SK-N-SH (cell line): Measurements from ENCODE around the gene ASPSCR1. TPM values are rescaled to one million over a fixed set of nuclear protein-coding genes. Genes with fewer than 3 reads are reported as not detected.

Experiments
- CTCF ChIA-PET: fragments of 300-600, 350-600 bp; formaldehyde crosslinking; extraction: SDS; loops from one replicate; lab custom pipeline; 2021; lab: Yijun Ruan, JAX
- POLR2A ChIA-PET: fragments of 350-600 bp; sonication (Branson Sonifier 250); formaldehyde crosslinking; extraction: SDS; loops from one replicate; lab custom pipeline; 2020; ENCODE audit warnings: antibody characterized with exemption, inconsistent platforms; lab: Yijun Ruan, JAX
- DNase-seq: peaks from one replicate; pipeline ENCODE4 v3.0.0; 2012
- H2AFZ ChIP-seq: fragments of 200-600 bp; sonication (generic); 2 replicates; pipeline ENCODE4 v1.8.1; 2016; ENCODE audit warnings: antibody characterized with exemption, mild to moderate bottlenecking, low read depth
- H3F3A ChIP-seq: fragments of 200-600 bp; sonication (generic); replicated peaks from 2 replicates; pipeline ENCODE3; 2016; ENCODE audit warnings: antibody characterized with exemption, mild to moderate bottlenecking; ENCODE audit not compliant: insufficient read depth
- H3K27ac ChIP-seq, 2 experiments: fragments of 200-500 bp in 1 of 2; fragments of 200-600 bp in 1 of 2; sonication (Bioruptor generic) in 1 of 2; sonication (generic), shearing (Covaris generic) in 1 of 2; 2 replicates each; pipeline versions ENCODE4 v1.5.1 to v1.6.1; 2014 to 2016; ENCODE audit warnings: low read depth in 2 of 2, inconsistent platforms in 1 of 2, low read length in 1 of 2, mild to moderate bottlenecking in 1 of 2, mixed read lengths in 1 of 2
- H3K27me3 ChIP-seq: fragments of 200-600 bp; sonication (generic), shearing (Covaris generic); 2 replicates; pipeline ENCODE4 v1.6.1; 2016; ENCODE audit warnings: mixed run types; ENCODE audit not compliant: insufficient read depth
- H3K36me3 ChIP-seq, 2 experiments: fragments of 200-500 bp in 1 of 2; fragments of 200-600 bp in 1 of 2; sonication (Bioruptor generic) in 1 of 2; sonication (generic) in 1 of 2; replicated peaks in 1 of 2; 2 replicates each; pipeline versions ENCODE3 to v1.5.1; 2014 to 2016; ENCODE audit warnings: low read length in 1 of 2, mild to moderate bottlenecking in 1 of 2; ENCODE audit not compliant: insufficient read depth in 2 of 2, control insufficient read depth in 1 of 2
- H3K4me1 ChIP-seq, 2 experiments: fragments of 200-500 bp in 1 of 2; fragments of 200-600 bp in 1 of 2; sonication (Bioruptor generic) in 1 of 2; sonication (generic), shearing (Covaris generic) in 1 of 2; 2 replicates each; pipeline versions ENCODE4 v1.5.1 to v1.6.1; 2014 to 2016; ENCODE audit warnings: low read depth in 1 of 2, low read length in 1 of 2, mixed run types in 1 of 2; ENCODE audit not compliant: insufficient read depth in 2 of 2, control insufficient read depth in 1 of 2
- H3K4me2 ChIP-seq: fragments of 200-600 bp; sonication (generic), shearing (Covaris generic); 2 replicates; pipeline ENCODE4 v1.6.1; 2017; ENCODE audit warnings: mixed run types
- H3K4me3 ChIP-seq, 2 experiments: fragments of 200-500 bp in 1 of 2; fragments of 200-600 bp in 1 of 2; sonication (Bioruptor generic) in 1 of 2; sonication (generic), shearing (Covaris generic) in 1 of 2; 2 replicates each; pipeline versions ENCODE4 v1.5.1 to v1.8.1; 2014 to 2016; ENCODE audit warnings: low read depth in 2 of 2, inconsistent platforms in 1 of 2, low read length in 1 of 2, mild to moderate bottlenecking in 1 of 2, mixed read lengths in 1 of 2, moderate library complexity in 1 of 2
- H3K79me2 ChIP-seq: fragments of 200-600 bp; sonication (generic); 2 replicates; pipeline ENCODE4 v1.8.1; 2017; ENCODE audit warnings: mild to moderate bottlenecking; ENCODE audit not compliant: insufficient read depth
- H3K9ac ChIP-seq: fragments of 200-600 bp; sonication (generic); 2 replicates; pipeline ENCODE4 v1.6.1; 2017; ENCODE audit warnings: mixed run types
- H3K9me2 ChIP-seq: fragments of 200-600 bp; sonication (generic); 2 replicates; pipeline ENCODE4 v1.6.1; 2017; ENCODE audit warnings: mixed run types
- H3K9me3 ChIP-seq: fragments of 200-600 bp; sonication (generic); 2 replicates; pipeline ENCODE4 v1.6.1; 2017; ENCODE audit warnings: mixed run types, mild to moderate bottlenecking, moderate library complexity
- H4K20me1 ChIP-seq: fragments of 200-600 bp; sonication (generic); 2 replicates; pipeline ENCODE4 v1.6.1; 2017; ENCODE audit warnings: mild to moderate bottlenecking, mixed run types; ENCODE audit not compliant: insufficient read depth
- CTCF ChIP-seq: fragments of 200-600 bp; sonication (generic); IDR thresholded peaks from 2 replicates; pipeline ENCODE4 v1.6.1; 2017; ENCODE audit warnings: antibody characterized with exemption, mild to moderate bottlenecking, moderate library complexity
- EP300 ChIP-seq, 2 experiments: IDR thresholded peaks; 2 replicates each; pipeline versions ENCODE4 v1.4.0 to v1.6.1; 2012; ENCODE audit warnings: borderline replicate concordance in 1 of 2, low read depth in 1 of 2, low read length in 1 of 2
- FOXJ3 ChIP-seq: sonication (generic); formaldehyde crosslinking; IDR thresholded peaks from 2 replicates; pipeline ENCODE4 v1.5.1; 2020; ENCODE audit warnings: mild to moderate bottlenecking, missing genetic modification reagents
- GATA2 ChIP-seq: sonication (generic); formaldehyde crosslinking; IDR thresholded peaks from 2 replicates; pipeline ENCODE4 v1.5.0; 2020; ENCODE audit warnings: mild to moderate bottlenecking, missing genetic modification reagents
- JUND ChIP-seq: IDR thresholded peaks from 2 replicates; pipeline ENCODE4 v1.4.0; 2012
- MXI1 ChIP-seq: IDR thresholded peaks from 2 replicates; pipeline ENCODE4 v1.6.1; 2012; ENCODE audit warnings: mild to moderate bottlenecking, low read depth, low read length, improper control_type of control experiment
- NFIC ChIP-seq: IDR thresholded peaks from 2 replicates; pipeline ENCODE4 v1.4.0; 2012; ENCODE audit warnings: borderline replicate concordance
- NRF1 ChIP-seq: IDR thresholded peaks from 2 replicates; pipeline ENCODE4 v1.6.1; 2012; ENCODE audit warnings: low read depth, mild to moderate bottlenecking, low read length
- PBX3 ChIP-seq: IDR thresholded peaks from 2 replicates; pipeline ENCODE4; 2012
- POLR2AphosphoS5 ChIP-seq: IDR thresholded peaks from 2 replicates; pipeline ENCODE4 v1.6.1; 2012; ENCODE audit warnings: low read depth, low read length
- SIN3A ChIP-seq: IDR thresholded peaks from 2 replicates; pipeline ENCODE4 v1.6.1; 2012; ENCODE audit warnings: low read depth, mild to moderate bottlenecking, low read length, moderate library complexity, borderline replicate concordance
- SMC3 ChIP-seq: IDR thresholded peaks from 2 replicates; pipeline ENCODE4 v1.6.1; 2012; ENCODE audit warnings: low read depth, low read length, improper control_type of control experiment
- TEAD4 ChIP-seq: IDR thresholded peaks from 2 replicates; pipeline ENCODE4 v1.4.0; 2012; ENCODE audit warnings: mild to moderate bottlenecking, borderline replicate concordance; ENCODE audit not compliant: insufficient read depth
- USF1 ChIP-seq: IDR thresholded peaks from 2 replicates; pipeline ENCODE4 v1.4.0; 2012; ENCODE audit warnings: low read depth, borderline replicate concordance
- ZBTB33 ChIP-seq: IDR thresholded peaks from 2 replicates; pipeline ENCODE4 v1.4.0; 2012; ENCODE audit warnings: low read depth, borderline replicate concordance
- WGBS: methylation state at CpG from one replicate; pipeline ENCODE4 v1.1.6; 2017; ENCODE audit warnings: low lambda C conversion rate; 5-methylcytosine and 5-hydroxymethylcytosine counted together
- polyA plus RNA-seq, 3 experiments: library from polyadenylated mRNA; depleted of rRNA; stranded (reverse); fragments of >200 nt; gene quantifications; 2 replicates each; pipeline ENCODE4 v1.2.3, GENCODE V29; 2012

The ASPSCR1 gene
- polyA plus RNA-seq, 1 of the 3 experiments (the other 2 are of a cell fraction): 36.2 TPM

GRCh38 chr17:82016061-82016874 is 38.8 kb downstream of the ASPSCR1 start:
- Histone ChIP-seq H3F3A (peaks cover 25% of the 10 kb centered on the region), H3K27me3 (no peaks in the 10 kb centered on the region), H3K4me2 (no peak overlapping the region), H3K36me3 (peaks cover 7 to 23% of the 10 kb centered on the region in 2 experiments), H3K79me2 (peaks cover 16% of the 10 kb centered on the region; the same call in 1 of the 2 replicates), H4K20me1 (peaks cover 13% of the 10 kb centered on the region), H3K27ac (no peak overlapping the region), H3K9ac (no peak overlapping the region), H3K4me3 (no peak overlapping the region), H3K9me2 (no peaks in the 10 kb centered on the region), H3K9me3 (no peaks in the 10 kb centered on the region), H3K4me1 (peaks cover 4 to 33% of the 10 kb centered on the region in 2 experiments; a peak in 2 of 4 replicates), H2AFZ (no peak overlapping the region)
- ChIA-PET CTCF (interaction anchor here (0.8 to 35.7 kb wide), 7 partner anchors 11 to 82 kb away, joined by 3 to 1216 read pairs (median 4); partner anchors contain the start of genes DCXR, FASN, NOTUM and RAC3), POLR2A (interaction anchor here (0.9 to 1.2 kb wide), 2 partner anchors 19 to 57 kb away, joined by 3 read pairs; no protein-coding TSS in a partner anchor)
- WGBS: 96% methylated on average over 21 of the region's 28 CpGs
- DNase-seq: no peak
- no peak for TF ChIP-seq PBX3
- TF ChIP-seq SIN3A: no peak
- TF ChIP-seq JUND: no peak
- TF ChIP-seq MXI1: no peak
- TF ChIP-seq NFIC: no peak
- TF ChIP-seq TEAD4: no peak
- TF ChIP-seq USF1: no peak
- TF ChIP-seq GATA2 (CRISPR knock-in tag): no peak
- no peak for TF ChIP-seq POLR2AphosphoS5
- no peak for TF ChIP-seq EP300 (IDR thresholded peaks at IDR 0.05; ENCODE audit: borderline replicate concordance in 1 of 2, low read depth in 1 of 2, low read length in 1 of 2)
- no peak for TF ChIP-seq FOXJ3
- no peak for TF ChIP-seq CTCF
- TF ChIP-seq NRF1: no peak
- TF ChIP-seq SMC3: no peak
- no peak for TF ChIP-seq ZBTB33
